ENCODE results near the gene SLC6A1.

SLC6A1 gene

GRCh38 chr3:11088831-11089230 is 96.3 kb downstream of the SLC6A1 start:
- TF ChIP-seq CTCF (conservative IDR thresholded peaks at IDR 0.05; ENCODE audit: low read depth, low read length), result no peak

More at GRCh38 chr3:11088831-11089230, 96.3 kb downstream of the SLC6A1 start:
- no peak overlapping the region for H3K4me3 ChIP-seq (ENCODE audit: low read length)
- no peak for DNase-seq (ENCODE audit: low read depth)
